ENCODE measurements around the gene NDUFA12. TPM values are rescaled to one million over a fixed set of nuclear protein-coding genes. Genes with fewer than 3 reads are reported as not detected.

NDUFA12 gene
- total RNA-seq, 2 donors from 2014 or later: 118 to 142 TPM

DNA sequence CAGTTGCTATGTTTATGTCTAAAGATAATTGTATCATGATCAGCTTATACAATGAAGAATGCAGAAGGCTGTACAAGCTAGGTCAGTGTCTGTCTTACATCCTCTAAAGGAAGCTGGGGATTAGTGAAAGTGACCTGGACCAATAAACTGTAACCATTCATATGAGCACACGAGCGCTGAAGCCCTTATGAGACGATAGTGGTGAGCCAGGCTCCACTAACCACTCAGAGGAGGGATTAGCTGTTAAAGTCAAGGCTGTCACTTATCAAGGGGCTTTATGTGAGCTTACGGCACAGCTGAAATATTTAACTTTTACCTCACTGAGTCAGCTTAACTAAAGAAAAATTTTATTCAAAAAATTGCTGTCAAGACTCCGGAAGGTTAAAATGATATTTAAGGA, 30.3 kb downstream of the NDUFA12 start:
- H3K4me3 Mint-ChIP-seq: no peak overlapping the region
- H3K9me3 Mint-ChIP-seq: no peaks in the 10 kb centered on the region
- peaks cover 9% of the 10 kb centered on the region for H3K4me1 Mint-ChIP-seq (ENCODE audit: low read depth)
- peak overlapping the region; percentile 22 for H3K27ac Mint-ChIP-seq
- ATAC-seq (replicated peaks in 1 of 2) (no peak), DNase-seq (no peak)
- no peaks in the 10 kb centered on the region for H3K27me3 Mint-ChIP-seq (ENCODE audit: low read depth)
- peaks cover 1 to 7% of the 10 kb centered on the region in 2 donors for H3K36me3 Mint-ChIP-seq (ENCODE audit: insufficient read depth in 2 of 2)

GRCh38 chr12:94972795-94973194, 30.7 kb downstream of the NDUFA12 start:
- Mint-ChIP-seq H3K9me3 (no peaks in the 10 kb centered on the region), H3K4me3 (no peak overlapping the region), H3K4me1 (ENCODE audit: low read depth) (peaks cover 5% of the 10 kb centered on the region), H3K27me3 (ENCODE audit: low read depth) (no peaks in the 10 kb centered on the region), H3K36me3 (ENCODE audit: insufficient read depth in 2 of 2) (peaks cover 1 to 7% of the 10 kb centered on the region in 2 donors), H3K27ac (no peak overlapping the region)
- ATAC-seq (replicated peaks in 1 of 2) (no peak), DNase-seq (no peak)

GRCh38 chr12:94971923-94972322, 31.6 kb downstream of the NDUFA12 start:
- ATAC-seq (replicated peaks in 1 of 2): no peak
- DNase-seq: no peak
- no peaks in the 10 kb centered on the region for H3K27me3 Mint-ChIP-seq (ENCODE audit: low read depth)
- no peaks in the 10 kb centered on the region for H3K9me3 Mint-ChIP-seq
- H3K36me3 Mint-ChIP-seq (ENCODE audit: insufficient read depth in 2 of 2): peaks cover 1 to 7% of the 10 kb centered on the region in 2 donors
- no peak overlapping the region for H3K4me3 Mint-ChIP-seq
- H3K27ac Mint-ChIP-seq: no peak overlapping the region
- H3K4me1 Mint-ChIP-seq (ENCODE audit: low read depth): peaks cover 3% of the 10 kb centered on the region

- no peak overlapping the region for H3K4me3 Mint-ChIP-seq
- H3K9me3 Mint-ChIP-seq: no peaks in the 10 kb centered on the region
- H3K27me3 Mint-ChIP-seq (ENCODE audit: low read depth): no peaks in the 10 kb centered on the region
- peaks cover 1 to 6% of the 10 kb centered on the region in 2 donors for H3K36me3 Mint-ChIP-seq (ENCODE audit: insufficient read depth in 2 of 2)
- H3K4me1 Mint-ChIP-seq (ENCODE audit: low read depth): peaks cover under 1% of the 10 kb centered on the region
- no peak for ATAC-seq (replicated peaks in 1 of 2)
- no peak for DNase-seq
- H3K27ac Mint-ChIP-seq: no peak overlapping the region
Measured at GRCh38 chr12:94970560-94970959, 32.9 kb downstream of the NDUFA12 start.

DNA sequence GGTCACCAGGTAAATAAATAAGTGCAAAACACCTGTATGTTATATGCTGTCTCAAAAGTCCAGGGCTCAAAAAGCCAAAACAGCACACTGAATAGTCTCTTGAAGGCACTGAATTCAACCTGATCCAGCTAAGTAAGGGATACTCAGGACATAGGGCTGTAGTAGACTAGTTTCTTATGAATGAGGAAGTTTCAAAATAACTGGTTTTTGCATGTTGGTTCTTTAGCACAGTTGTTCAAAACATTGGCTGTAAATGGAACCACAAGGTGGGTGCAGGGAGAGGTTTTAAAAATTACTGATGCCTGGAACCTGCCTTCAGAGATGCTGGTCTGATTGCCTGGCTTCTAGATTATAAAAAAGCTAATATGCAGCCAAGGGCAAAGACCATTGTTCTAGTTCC, 34.1 kb downstream of the NDUFA12 start:
- H3K27me3 Mint-ChIP-seq (ENCODE audit: low read depth): no peaks in the 10 kb centered on the region
- no peak for ATAC-seq (replicated peaks in 1 of 2)
- no peak overlapping the region for H3K4me3 Mint-ChIP-seq
- no peaks in the 10 kb centered on the region for H3K4me1 Mint-ChIP-seq (ENCODE audit: low read depth)
- DNase-seq: no peak
- H3K36me3 Mint-ChIP-seq (ENCODE audit: insufficient read depth in 2 of 2): peaks cover 1 to 4% of the 10 kb centered on the region in 2 donors
- no peaks in the 10 kb centered on the region for H3K9me3 Mint-ChIP-seq
- no peak overlapping the region for H3K27ac Mint-ChIP-seq

DNA sequence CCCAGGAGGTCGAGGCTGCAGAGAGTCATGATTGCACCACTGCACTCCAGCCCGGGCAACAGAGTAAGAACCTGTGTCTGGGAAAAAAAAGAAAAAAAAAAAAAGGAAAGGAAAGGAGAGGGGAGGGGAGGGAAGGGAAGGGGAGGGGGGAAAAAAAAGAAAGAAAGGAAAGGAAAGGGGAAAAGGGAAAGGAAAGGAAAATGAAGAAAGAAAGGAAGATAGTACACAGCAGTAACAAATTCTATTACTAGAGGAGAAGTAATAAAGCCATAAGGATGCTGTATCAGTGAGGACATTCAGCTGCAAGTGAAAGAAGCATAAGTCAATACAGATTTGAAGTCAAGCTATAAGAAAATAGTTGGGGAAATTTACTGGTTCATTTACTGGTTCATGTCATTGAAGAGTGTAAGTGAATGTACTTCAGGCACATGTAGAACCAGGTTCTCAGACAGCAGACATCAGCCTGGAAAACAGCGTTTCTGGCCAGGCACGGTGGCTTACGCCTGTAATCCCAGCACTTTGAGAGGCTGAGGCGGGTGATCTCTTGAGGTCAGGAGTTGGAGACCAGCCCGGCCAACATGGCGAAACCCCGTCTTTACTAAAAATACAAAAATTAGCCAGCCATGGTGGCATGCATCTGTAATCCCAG, 37.4 kb downstream of the NDUFA12 start:
- H3K4me3 Mint-ChIP-seq: no peak overlapping the region
- DNase-seq (no peak), ATAC-seq (replicated peaks in 1 of 2) (no peak)

GRCh38 chr12:94963649-94964048, 39.8 kb downstream of the NDUFA12 start:
- Mint-ChIP-seq H3K27ac (no peak overlapping the region), H3K4me1 (ENCODE audit: low read depth) (no peaks in the 10 kb centered on the region), H3K4me3 (no peak overlapping the region), H3K36me3 (ENCODE audit: insufficient read depth in 2 of 2) (no peaks in the 10 kb centered on the region), H3K9me3 (no peaks in the 10 kb centered on the region), H3K27me3 (ENCODE audit: low read depth) (no peaks in the 10 kb centered on the region)
- DNase-seq (no peak), ATAC-seq (replicated peaks in 1 of 2) (no peak)

More for the DNA sequence above, 37.4 kb downstream of the NDUFA12 start:
- Mint-ChIP-seq H3K4me1 (ENCODE audit: low read depth) (no peaks in the 10 kb centered on the region), H3K36me3 (ENCODE audit: insufficient read depth in 2 of 2) (peaks cover 0 to 1% of the 10 kb centered on the region in 2 donors), H3K27ac (no peak overlapping the region), H3K9me3 (no peaks in the 10 kb centered on the region), H3K27me3 (ENCODE audit: low read depth) (no peaks in the 10 kb centered on the region)

- Mint-ChIP-seq H3K27me3 (ENCODE audit: low read depth) (no peaks in the 10 kb centered on the region), H3K4me1 (ENCODE audit: low read depth) (no peaks in the 10 kb centered on the region), H3K27ac (no peak overlapping the region), H3K9me3 (no peaks in the 10 kb centered on the region), H3K36me3 (ENCODE audit: insufficient read depth in 2 of 2) (no peaks in the 10 kb centered on the region), H3K4me3 (no peak overlapping the region)
- ATAC-seq (replicated peaks in 1 of 2): no peak
- DNase-seq: no peak
Measured at GRCh38 chr12:94962670-94963069, 40.8 kb downstream of the NDUFA12 start.

- Mint-ChIP-seq H3K36me3 (ENCODE audit: insufficient read depth in 2 of 2) (no peaks in the 10 kb centered on the region), H3K9me3 (no peaks in the 10 kb centered on the region), H3K27me3 (ENCODE audit: low read depth) (no peaks in the 10 kb centered on the region), H3K4me3 (no peak overlapping the region), H3K4me1 (ENCODE audit: low read depth) (no peaks in the 10 kb centered on the region), H3K27ac (no peak overlapping the region)
- ATAC-seq (replicated peaks in 1 of 2) (no peak), DNase-seq (no peak)
Measured at GRCh38 chr12:94961911-94962310, 41.6 kb downstream of the NDUFA12 start.

DNA sequence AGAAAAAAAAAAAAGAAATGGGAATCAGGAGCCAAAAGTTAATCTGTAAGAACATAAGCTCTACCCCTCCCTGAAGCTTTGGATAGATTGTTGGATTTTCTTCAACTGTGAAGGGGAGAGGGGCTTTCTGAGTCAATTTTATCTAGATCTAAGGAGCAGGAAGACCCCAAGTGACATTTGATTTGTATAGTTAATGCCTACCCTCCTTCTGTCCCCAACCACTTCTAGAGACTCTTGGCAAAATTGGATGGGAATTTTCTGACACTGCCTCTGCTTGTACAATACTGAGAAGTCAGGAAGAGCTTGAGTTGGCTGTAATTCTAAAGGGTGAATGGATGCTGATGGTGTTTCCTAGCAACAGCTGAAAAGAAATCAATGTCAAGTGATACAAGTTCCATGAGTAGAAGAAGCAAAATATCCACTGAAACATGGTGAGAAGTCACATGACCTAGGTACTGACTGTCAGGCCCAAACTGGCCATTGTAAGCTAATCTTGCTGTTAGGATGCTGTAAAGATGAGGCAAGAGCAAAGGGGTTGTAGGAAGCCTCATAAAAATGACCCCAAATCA, 42.2 kb downstream of the NDUFA12 start:
- Mint-ChIP-seq H3K4me1 (ENCODE audit: low read depth) (no peaks in the 10 kb centered on the region), H3K4me3 (no peak overlapping the region), H3K9me3 (no peaks in the 10 kb centered on the region), H3K27me3 (ENCODE audit: low read depth) (peaks cover 3% of the 10 kb centered on the region), H3K36me3 (ENCODE audit: insufficient read depth in 2 of 2) (no peaks in the 10 kb centered on the region), H3K27ac (no peak overlapping the region)
- no peak for ATAC-seq (replicated peaks in 1 of 2)
- DNase-seq: no peak

DNA sequence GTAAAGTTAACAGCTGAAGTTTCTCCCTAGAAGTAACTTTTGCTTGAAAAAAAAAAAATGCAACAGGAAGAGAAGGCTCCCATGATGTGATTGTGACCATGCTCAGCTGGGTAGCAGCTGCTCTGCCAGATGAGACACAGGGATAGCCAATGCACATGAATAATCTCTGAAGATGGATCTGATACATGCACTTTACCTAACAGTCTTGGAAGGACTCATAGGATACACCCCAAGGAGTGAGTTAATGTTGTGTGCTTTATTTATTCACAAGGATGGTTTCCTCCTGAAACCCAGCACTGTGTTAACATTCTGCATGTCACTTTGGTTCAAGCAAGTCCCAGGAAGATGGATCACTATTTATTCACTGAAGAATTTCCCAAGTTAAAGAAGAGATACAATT, 46.5 kb downstream of the NDUFA12 start:
- Mint-ChIP-seq H3K4me1 (ENCODE audit: low read depth) (peaks cover 11% of the 10 kb centered on the region), H3K27ac (no peak overlapping the region), H3K36me3 (ENCODE audit: insufficient read depth in 2 of 2) (no peaks in the 10 kb centered on the region), H3K27me3 (ENCODE audit: low read depth) (peaks cover 25% of the 10 kb centered on the region), H3K9me3 (no peaks in the 10 kb centered on the region), H3K4me3 (no peak overlapping the region)
- DNase-seq (no peak), ATAC-seq (replicated peaks in 1 of 2) (no peak)

- Mint-ChIP-seq H3K4me3 (no peak overlapping the region), H3K27ac (no peak overlapping the region), H3K27me3 (ENCODE audit: low read depth) (peaks cover 27% of the 10 kb centered on the region), H3K9me3 (no peaks in the 10 kb centered on the region), H3K36me3 (ENCODE audit: insufficient read depth in 2 of 2) (no peaks in the 10 kb centered on the region), H3K4me1 (ENCODE audit: low read depth) (peaks cover 11% of the 10 kb centered on the region)
- no peak for ATAC-seq (replicated peaks in 1 of 2)
- no peak for DNase-seq
Measured at GRCh38 chr12:94954948-94955592, 48.4 kb downstream of the NDUFA12 start.

DNA sequence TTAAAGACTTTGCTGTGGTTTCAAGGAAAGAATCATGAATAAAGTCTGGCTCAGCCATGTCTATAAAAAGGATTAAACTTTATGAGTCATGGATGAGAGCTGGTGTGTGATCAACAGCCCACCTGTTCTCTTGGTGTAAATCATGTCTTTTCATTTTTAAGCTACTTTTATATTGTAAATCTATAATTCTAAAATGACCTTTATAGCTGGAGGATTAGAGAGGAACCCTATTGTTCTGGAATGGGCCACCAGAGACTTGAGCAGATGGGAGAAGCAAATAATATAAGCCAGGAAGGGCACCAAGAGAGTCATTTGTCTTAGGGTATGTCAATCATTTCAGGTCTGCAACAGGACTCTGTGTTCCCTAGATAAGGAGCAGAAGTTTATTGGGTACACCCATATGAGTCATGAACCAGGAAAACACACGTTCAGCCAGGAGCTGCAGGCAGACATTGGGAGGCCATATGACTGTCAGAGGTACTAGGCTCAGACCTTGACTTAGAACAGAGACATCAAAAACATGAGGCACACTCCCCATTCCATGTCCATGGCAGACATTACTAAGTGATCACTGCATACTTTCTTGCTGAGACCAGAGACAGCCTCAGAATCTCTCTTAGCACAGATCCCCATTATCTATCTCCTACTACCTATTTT, 49.3 kb downstream of the NDUFA12 start:
- Mint-ChIP-seq H3K27ac (no peak overlapping the region), H3K4me1 (ENCODE audit: low read depth) (peaks cover 11% of the 10 kb centered on the region), H3K4me3 (no peak overlapping the region), H3K27me3 (ENCODE audit: low read depth) (peaks cover 33% of the 10 kb centered on the region), H3K9me3 (no peaks in the 10 kb centered on the region), H3K36me3 (ENCODE audit: insufficient read depth in 2 of 2) (no peaks in the 10 kb centered on the region)
- no peak for DNase-seq
- ATAC-seq (replicated peaks in 1 of 2): no peak
